Stimulated activated CD4-positive, alpha-beta T cell treated with anti-CD3 and anti-CD28 coated beads, Interleukin-15, amount 100 ng/mL, for 1 hour (primary cell): ENCODE data around the gene HOXC10.

Experiments
- DNase-seq, 2 donors: peaks; one replicate each; pipeline ENCODE4 v3.0.0-alpha.2; 2020; ENCODE audit warnings: low read depth in 1 of 2, low spot score in 1 of 2

Gene HOXC10

DNA sequence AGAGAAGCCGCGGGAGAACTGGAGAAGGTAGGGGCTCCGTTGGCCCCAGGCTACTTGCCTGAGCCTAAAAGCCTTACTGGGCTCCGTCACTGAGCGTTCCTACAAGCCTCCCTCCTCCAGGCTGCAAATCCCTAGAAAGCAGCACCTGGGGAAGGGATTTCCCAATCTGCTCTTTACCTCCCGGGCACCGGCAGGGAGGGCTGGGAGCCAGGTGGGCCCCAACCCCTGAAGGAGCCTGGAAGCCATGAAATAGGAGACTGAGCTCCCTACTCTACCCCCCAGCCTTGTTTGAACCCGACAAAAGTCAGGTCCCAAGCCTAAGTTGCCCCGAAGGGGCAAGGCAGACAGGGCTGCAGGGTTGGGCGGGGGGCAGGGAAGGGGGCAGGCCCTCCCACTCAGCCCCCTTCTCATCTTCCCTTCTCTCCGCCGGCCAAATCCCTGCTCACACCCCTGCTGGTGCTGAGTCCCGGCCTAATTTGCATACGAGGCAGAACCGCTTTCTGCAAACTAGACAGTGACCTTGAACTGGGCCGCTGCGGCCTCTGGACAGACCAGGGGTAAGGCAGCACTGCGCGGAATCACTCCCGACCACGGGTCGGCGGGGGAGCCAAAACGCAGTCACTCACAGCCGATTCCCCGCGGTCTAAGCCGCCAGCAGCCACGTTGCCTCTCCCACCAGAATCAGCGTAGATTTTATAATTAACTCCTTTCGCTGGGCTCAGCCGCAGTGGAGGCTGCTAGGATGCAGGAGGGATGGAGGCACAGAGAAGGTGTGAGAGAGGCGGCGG, 34.0 kb upstream of the HOXC10 start:
- no peak for DNase-seq

- DNase-seq = no peak
These were observed 33.2 kb upstream of the HOXC10 start for GRCh38 chr12:53951577-53952334.

- no peak for DNase-seq
These were observed 32.6 kb upstream of the HOXC10 start for GRCh38 chr12:53952335-53952694.

DNA sequence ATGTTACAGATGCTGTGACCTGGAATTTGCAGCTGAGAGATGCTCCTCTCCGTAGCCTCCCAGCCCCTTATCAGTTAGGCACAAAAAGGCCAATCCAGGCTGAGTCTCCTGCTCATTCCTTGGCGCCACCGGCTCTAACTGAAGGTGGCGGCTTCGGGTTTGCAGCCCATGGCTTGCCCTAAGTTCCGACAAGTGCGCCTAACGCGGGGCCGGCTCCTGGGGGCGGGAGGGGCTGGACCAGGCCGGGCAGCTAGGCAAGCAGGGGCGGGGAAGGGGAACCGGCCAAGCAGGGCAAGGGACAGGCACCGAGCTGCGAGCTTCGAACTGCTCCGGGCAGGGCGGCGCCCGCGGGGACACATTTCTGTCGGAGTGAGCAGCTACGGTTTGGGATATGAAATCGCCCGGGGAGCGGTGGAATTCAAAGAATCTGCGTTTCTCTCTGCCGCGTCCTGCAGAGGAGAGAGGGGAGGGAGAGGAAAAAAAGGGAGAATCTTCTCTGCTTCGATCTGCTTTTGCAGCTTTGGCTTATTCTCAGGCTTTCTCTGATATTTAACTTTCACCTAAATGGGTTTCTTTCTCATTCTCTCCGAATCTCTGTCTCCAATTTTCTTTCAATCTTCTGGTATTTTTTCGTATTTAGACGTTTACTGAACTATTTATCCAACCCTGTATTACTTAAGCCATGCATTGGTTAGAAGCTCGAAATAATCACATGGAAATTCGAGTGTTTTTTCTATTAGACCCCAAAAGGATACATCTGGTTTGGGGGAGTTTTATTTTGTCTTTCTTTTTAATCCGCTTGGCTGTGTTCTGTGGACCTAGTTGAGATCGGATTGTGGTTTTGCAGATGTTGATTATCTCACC, 31.8 kb upstream of the HOXC10 start:
- DNase-seq = no peak

DNA sequence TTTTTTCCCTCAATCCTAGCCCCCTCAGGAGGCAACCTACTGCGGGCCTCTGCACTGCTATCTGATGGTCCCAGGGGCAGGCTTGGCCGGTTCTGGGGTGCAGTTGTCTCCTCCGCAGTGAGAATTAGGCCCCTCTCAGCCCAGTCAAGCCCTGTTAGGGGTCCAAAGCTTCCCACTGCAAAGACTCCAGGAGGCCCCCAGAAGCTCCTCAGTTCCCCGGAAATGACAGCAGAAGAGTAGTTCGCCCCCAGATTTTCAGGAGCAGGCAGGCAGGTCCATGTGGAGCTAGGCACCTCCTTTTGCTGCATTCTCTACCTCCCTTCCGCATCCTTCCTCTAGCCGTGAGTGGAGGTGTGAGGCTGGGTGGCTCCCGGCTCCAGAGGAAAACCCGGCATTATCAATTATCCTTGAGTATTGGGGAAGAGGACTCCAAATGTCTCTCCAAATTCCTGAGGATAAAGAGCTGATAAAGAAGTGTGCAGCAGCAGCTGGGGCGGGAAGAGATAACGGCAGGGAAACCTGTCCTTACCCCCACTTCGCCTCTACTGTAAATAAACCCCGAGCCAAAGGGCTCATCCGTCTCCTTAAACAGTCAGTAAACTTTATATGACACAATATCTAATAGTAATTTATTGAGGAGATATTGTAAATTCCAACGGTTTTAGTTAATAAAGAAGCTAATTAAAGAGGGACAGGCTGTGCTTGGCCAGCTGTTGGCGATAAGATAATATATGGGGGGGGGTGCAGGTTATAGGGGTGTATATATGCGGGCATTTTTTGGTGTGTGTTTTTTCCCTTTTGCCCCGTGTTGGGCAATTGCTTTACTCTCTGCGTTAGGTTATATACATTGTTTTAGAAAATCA, 30.9 kb upstream of the HOXC10 start:
- DNase-seq = no peak

GRCh38 chr12:53954694-53955035, 30.3 kb upstream of the HOXC10 start, which contains the start of gene HOXC12:
Gene HOXC12 (plus strand): TSS chr12:53954903. CDS start chr12:53954930, 27 bp downstream.
- no peak for DNase-seq

GRCh38 chr12:53955036-53955775, 29.7 kb upstream of the HOXC10 start:
- no peak for DNase-seq

DNA sequence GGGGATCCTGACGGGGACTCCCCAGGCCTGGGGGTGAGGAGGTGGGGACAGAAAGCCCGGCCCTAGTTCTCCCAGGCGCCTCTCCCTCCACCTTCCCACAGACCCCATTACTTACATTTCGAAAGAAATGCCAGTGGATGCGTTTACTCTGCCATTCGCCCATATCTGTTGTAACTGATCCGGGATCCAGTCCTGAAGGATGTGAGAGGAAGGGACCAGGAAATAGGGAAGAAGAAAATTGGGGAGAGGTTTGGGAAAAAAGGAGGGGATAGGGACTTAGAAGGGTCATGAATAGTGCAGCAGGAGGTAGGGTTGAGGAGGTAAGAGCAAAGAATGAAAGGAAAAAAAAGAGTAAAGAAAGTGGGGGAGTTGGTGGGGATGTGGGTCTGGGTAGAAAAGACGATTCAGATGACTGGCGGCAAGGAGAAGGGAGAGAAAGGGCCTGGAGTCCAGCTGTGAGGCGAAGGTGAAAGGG, 29.1 kb upstream of the HOXC10 start:
- no peak for DNase-seq

- DNase-seq = no peak
These were observed 28.6 kb upstream of the HOXC10 start for GRCh38 chr12:53956251-53956887.

DNA sequence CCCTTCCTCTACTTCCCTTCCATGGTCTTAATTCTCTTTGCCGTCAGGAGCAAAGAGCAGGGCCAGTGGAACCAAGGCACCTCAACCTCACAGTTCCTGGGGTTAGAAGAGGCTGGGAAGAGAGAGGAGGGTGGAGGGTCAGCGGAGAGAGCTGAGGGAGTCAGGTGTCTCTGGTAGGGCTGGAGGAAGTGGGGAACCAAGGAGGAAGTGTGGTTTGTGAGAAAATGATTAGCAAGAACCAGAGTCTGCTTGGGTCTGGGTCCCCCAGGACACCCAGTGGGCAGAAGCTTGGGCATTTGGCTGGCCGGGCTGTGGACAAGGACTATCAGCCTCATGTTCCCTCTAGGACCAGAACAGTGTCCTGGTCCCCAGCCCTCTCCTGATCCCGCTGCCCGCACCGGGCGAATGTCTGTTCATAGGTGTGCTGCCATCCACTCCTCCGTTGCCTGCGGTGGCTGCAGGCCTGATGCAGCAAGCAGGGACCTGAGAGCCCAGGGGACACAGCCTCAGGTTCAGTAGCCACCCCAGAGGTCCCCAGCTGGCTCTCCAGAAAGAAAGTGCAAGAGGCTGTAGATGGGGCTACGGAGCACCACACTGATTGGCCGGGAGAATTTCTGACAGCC, 27.9 kb upstream of the HOXC10 start:
- no peak for DNase-seq

- DNase-seq = no peak
These were observed 26.8 kb upstream of the HOXC10 start for GRCh38 chr12:53958128-53958527.

- DNase-seq = no peak
These were observed 25.6 kb upstream of the HOXC10 start for GRCh38 chr12:53959314-53959713.

DNA sequence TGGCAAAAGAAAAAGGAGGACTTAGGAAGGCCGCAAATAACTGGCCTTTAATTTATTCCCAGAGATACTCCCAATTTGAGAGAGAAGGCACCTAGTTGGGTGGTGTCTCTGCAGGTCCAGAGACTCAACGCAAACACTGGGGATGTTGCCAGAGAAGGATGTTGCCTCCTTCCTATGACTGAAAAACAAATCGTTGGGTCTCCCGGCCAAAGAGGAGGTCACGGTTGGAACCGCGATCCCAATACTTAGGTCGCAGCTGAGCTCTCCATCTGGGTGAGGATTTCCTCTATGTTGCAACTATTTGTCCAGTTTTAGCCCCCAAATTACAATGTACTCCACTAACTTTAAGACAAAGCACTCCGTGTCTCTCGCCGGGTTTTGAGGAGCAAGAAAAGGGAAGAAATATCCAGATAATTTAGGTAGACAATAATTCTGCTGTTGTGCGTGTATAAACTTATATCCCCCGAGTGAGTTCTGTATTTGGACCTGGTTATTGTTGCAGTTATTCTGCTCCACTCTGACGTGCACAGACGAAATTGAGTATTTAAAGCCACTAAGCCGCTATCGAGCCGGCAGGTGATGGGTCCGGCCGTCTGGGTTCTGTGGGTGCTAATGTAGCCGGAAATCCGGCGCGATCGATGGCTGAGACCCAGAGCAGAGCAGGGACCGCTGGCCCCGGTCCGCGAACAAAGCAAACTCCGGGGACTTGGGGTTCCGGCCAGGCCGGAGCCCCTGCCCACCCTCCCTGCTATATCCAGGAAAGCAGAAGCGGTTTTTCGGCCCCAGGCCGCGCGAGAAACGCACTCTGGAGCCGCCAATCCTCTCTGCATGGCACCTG, 24.5 kb upstream of the HOXC10 start:
- no peak for DNase-seq

GRCh38 chr12:53961025-53961761, 23.8 kb upstream of the HOXC10 start:
- no peak for DNase-seq

DNA sequence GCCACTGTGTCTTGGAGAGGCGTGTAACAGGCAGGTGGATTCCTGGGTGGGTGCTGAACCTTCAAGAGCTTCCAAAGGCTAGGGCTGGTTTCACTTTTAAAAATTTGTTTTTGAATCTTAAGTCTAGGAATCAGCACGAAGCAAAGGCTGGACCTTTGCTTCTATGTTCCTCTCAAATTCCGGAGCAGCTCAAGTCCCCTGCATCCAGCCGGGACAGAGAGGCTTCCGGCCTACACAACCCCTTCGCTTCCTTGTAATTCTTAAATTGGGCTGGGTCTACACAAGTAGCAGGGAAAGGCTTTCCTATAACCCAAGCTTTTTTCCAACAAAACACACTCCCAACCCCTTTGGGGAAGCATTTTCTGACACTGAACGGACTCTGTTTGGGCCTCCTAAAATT, 21.9 kb upstream of the HOXC10 start:
- DNase-seq = no peak

DNA sequence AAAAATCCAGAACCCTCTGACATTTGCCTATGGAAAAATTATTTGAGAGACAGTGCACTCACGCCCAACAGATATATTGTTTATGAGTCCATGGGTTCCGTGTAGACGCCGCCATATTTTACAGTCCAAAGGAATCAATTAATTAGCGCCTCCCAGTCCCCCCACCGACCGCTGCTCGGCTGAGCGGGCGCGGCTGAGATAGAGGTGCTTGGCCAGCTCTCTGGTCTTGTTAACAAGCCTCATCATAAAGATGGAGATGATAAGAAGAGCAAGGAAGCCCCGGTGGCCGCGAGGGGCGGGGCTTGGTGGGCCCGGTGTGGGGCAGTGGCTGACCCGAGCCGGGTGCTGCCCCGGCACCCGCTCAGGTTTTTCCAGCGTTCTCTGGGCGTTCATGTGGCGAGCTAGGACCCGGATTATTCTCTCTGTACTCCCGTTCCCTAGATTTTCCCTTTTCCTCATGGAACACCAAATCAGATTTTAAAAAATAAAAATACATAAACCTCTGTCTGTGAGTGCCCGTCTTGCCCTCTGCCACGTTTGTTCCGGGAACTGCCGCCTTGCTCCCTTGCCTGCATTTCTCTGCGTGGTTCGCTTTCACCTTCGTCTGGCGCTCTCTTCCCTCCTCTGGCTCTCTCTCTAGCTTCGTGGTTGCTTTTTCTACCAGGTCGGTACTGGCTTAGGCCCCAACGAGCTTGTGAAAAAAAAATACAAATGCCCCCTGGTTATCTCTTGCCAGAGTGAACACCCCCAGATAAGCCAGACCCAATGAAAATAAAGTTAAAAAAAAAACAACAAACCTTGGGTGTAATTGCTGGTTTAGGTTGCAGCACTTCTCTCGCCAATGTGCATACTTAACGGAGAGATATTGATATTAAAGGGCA, 21.3 kb upstream of the HOXC10 start:
- DNase-seq = no peak
